Activated naive CD4-positive, alpha-beta T cell (primary cell): Measurements from ENCODE around the gene LSM7.
"Not testable (repeated sequence)": the region's sequence is repeated elsewhere in the genome, so short reads cannot be mapped to it uniquely, and the experiment has no call there.

ENCODE experiments used
- DNase-seq, 4 experiments: peaks; one replicate each; lab custom pipeline; 2025; lab: John Stamatoyannopoulos, UW

The LSM7 gene

DNA sequence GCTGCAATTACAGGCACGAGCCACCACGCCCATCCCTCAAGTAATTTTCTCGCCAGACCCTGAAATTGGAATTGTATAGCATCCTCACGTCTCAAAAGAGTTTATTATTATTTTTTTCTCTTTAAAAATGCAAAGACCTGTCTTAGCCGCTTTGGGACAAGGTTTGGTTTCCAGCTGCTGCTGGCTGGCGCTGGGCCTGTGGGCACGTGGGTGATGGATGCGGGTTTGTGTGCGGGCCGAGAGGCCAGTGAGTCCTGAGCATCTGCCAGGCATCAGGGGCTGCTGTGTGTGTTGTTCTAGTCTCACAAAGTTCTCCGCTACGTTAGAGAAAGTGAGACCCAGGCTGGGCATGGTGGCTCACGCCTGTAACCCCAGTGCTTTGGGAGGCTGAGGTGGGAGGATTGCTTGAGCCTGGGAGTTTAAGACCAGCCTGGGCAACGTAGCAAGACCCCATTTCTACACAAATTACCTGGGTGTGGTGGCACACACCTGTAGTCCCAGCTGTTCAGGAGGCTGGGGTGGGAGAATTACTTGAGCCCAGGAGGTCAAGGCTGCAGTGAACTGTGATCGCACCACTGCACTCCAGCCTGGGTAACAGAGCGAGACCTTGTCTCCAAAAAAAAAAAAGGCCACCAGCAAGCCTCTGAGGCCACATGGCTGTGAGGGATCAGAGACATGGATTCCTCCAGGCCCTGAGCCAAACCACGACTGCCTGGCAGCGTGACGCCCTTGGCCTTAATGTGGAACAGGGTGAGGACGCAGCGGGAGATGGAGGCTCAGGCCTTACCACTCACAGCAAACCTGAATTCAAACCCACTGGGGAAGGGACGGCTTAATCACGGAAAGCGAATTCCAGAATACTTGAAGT, 27.0 kb upstream of the LSM7 start:
- DNase-seq = no peak

- no peak for DNase-seq
Measured at GRCh38 chr19:2354670-2355069, 26.3 kb upstream of the LSM7 start.

DNA sequence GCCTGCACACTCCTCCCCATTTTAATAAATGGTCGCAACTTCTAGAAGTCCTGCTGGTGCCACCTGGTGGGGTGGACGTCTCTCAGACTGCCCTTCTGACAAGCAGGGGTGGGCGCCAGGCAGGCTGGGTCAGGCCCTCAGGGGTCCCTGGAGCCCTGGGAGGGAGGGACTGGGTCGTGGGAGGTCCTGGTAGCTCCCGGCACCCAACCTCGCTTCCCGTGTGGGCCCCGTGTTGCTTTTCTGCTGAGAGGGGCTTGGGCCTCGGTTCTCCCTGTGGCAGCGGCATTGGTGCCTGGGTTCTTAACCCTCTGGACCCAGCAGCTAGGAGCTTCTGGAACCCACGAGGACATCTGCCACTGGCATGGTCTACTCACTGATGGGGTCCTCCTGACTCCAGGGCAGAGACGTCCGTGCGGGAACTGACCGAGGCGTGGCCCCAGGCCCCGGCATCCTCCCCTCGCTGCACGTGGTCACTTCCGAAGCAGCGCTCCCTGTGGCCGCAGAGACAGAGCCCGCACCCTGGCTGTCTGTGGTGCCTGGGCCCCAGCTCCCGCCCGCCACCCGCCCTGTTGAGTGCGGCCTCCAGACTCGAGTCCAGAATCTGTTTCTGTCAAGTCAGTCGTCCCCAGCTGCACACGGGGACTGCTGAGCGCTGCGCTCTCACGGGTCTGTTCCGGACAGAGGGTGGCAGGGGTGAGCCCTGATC, 25.7 kb upstream of the LSM7 start:
- DNase-seq = no peak

DNA sequence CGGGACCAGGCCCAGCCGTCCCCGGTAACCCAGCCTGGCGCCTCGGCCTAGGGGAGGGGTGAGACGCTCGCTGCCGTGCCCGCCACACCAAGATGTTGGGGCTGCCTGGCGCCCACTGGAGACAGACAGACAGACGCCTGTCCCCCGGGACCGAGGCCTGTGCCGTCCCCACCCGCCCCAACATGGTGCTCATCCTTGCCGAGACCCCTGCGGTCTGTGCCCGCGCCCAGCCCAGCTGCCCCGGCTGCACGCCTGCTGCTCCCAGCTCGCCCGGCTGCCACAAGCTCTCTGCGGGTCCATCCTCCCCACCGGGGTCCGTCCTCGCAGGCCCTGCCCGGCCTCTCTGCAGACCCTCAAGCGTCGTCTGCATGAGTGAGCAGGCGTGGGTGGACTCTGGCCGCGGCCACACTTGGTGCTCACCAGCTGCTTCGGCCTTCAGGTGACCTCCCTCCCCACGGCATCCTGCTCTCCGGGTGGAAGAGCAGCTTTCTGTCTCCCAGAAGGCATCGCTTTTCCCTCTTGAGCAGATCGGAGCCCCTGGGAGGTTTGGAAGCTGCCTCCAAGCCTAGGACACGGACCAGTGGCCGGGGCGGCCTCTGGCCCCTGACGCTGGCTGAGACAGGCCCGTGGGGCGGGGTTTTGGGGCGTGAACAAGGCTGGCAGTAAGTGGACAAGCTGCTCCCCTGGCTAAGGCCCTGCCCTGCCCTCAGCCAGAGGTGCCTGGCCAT, 24.9 kb upstream of the LSM7 start:
- DNase-seq = no peak

DNA sequence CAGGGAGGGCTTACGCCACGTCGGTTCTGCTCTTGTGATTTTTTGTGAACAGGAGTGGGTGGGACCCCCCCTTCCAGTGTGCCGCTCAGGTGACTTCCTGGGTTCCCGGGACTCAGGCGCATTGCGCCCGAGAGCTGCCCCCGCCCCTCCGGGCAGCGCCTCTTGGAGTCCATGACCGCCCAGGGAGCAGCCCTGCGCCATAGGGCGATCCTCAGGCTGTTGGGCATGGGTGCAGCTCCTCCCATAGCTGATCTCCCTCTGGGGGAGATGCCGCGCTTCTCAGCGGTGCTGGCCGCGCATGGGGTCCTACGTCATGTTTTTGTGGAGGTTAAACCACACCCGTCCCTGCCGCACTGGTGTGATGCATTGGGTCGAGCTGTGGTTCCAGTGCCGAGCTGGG, 23.7 kb upstream of the LSM7 start:
- DNase-seq = no peak

GRCh38 chr19:2351591-2351990, 23.2 kb upstream of the LSM7 start:
- DNase-seq = no peak

- no peak for DNase-seq
Measured at GRCh38 chr19:2350656-2351055, 22.3 kb upstream of the LSM7 start.

GRCh38 chr19:2349818-2350217, 21.4 kb upstream of the LSM7 start:
- DNase-seq = not testable (repeated sequence)

DNA sequence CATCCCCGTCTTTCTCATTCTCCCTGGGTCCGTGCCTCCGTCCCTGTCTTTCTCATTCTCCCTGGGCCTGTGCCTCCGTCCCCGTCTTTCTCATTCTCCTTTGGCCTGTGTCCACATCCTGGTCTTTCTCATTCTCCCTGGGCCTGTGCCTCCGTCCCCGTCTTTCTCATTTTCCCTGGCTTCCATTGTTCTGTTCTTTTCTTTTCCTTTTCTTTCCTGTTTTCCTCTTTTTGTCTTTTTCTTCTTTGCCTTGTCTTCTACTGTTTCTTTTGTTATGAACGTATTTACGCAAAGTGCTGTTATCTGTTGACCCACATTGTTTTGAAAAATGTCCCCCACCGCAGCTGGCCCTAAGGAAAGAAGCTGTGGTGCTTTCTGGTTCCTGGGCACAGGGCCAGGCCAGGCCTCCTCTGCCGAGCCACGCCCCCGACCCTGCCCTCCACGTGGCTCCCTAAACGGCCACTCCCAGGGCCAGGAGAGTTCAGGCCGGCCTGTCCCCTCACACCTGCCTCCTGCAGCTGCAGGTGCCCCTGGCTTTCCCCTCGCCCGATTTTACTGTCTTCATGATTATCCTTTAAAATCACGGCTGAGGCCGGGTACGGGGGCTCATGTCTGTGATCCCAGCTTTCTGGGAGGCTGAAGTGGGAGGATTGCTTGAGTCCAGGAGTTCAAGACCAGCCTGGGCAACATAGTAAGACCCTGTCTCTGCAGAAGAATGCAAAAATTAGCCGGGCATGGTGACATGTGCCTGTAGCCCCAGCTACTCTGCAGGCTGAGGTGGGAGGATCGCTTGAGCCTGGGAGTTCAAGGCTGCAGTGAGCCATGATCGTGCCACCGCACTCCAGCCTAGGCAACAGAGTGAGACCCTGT, 17.6 kb upstream of the LSM7 start:
- no peak for DNase-seq

DNA sequence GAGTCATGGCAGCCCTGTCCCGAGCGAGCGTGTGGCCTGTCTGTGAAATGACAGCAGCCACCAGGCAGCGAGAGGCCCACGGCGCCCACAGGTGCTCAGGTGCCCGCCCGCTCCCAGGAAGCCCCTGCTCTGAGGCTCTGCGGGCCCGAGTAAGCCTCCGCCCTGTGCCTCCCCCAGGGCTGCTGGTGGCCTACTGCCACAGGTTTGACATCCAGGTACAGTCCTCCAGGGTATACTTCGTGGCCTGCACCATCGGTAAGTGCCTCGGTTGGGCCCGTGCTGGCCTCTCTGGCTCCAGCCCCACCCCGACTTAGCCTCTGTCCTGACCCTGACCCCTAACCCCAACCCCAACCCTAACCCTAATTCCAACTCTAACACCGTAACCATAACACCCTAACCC, 16.7 kb upstream of the LSM7 start:
- no peak for DNase-seq

GRCh38 chr19:2344381-2344870, 16.0 kb upstream of the LSM7 start:
- no peak for DNase-seq

DNA sequence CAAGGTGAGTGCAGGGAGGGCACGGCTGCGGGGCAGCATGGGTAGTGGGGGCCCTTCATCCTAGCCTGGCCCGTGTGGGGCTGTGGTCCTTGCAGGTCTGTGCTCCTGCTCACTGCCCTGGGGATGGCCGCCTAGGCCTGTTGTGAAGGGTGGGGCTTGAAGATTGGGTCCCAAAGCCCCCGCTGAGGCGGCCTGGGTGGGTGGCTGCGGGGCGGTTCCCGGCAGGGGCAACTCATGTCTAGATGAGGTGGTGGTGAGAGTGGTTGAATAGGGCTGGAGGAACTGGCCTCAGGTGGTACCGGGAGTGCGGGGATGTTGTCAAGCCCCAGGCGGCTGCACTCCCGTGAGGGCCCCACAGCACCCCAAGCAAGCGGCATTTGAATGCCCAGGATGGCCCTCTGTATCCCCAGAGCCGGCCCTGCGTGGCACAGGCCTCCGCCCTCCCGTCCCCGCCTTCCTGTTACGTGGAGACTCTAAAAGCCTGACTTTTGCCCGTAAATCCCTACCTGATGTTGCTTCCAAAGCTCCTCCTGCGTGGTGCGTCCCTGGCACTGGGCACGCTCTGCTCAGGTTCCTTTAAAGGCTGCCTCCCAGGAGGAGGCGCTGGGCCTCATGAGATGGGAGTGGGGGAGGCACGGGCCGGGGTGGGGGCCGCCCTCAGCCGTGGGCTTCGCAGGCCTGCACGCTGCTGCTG, 15.1 kb upstream of the LSM7 start:
- no peak for DNase-seq

DNA sequence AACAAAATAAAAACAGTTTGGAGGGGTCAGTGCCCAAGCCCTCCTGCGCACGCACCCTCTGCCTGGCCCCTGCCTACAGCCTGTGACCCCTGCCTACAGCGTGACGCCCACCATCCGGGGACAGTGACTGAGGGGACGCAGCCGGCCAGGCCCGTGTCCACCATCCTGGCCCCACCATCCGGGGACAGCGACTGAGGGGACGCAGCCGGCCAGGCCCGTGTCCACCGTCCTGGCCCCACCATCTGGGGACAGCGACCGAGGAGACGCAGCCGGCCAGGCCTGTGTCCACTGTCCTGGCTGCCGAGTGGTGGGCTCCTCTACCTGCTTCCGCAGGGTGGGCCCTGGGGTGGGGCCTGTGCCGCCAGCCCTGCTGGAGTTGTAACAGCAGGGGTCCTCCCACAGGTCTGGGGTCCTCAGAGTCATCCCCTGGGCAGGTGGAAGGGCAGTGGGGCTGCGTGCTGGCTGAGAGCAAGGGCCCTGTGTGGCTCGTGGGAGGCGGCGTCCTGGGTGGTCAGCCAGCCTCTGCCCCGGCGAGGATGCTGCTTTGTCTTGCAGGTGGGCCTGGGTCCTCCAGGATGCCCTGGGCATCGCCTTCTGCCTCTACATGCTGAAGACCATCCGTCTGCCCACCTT, 14.4 kb upstream of the LSM7 start:
- DNase-seq = no peak

DNA sequence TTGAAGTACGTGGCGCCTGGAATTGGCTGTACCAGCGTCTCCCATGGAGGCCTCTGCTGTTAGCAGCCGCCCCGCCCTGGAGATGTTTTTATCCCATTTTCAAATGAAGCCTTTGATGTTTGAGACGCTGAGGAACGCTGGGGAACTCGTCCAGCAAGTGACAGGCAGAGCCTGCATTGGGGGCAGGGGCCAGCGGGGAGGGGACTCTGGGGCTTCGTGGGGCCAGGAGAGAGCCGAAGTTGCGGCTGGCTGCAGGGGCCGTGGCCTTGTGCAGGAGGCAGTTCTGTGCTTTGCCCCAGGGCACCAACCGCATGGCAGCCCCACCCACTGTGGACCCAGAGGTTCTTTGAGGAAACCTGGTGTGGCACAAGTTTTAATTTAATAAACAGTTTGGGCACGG, 13.6 kb upstream of the LSM7 start:
- DNase-seq = no peak

DNA sequence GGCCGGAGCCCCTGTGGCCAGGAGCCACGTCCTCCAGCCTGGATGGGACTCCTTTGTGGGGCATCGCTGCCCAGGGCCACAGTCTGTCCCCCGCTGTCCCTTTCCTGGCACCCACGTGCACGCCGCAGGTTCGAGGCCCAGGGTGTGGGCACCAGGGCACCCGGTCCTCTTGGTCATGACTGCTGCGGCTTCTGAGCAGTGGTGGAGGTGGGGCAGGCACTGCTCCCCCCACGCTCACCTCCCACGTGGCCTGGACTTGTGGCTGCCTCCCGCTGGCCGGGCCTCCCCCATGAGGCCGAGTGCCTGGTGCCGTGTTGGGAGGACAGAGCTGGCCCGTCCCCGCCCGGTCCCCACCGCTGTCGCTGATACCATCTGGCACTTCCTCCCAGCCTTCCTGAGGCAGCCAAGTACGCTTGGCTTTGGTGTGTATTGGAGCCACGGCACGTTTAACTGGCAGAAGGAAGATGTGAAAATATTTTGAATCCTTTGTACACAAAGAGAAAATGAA, 12.9 kb upstream of the LSM7 start:
- DNase-seq = no peak

GRCh38 chr19:2340496-2341243, 12.3 kb upstream of the LSM7 start:
- no peak for DNase-seq

DNA sequence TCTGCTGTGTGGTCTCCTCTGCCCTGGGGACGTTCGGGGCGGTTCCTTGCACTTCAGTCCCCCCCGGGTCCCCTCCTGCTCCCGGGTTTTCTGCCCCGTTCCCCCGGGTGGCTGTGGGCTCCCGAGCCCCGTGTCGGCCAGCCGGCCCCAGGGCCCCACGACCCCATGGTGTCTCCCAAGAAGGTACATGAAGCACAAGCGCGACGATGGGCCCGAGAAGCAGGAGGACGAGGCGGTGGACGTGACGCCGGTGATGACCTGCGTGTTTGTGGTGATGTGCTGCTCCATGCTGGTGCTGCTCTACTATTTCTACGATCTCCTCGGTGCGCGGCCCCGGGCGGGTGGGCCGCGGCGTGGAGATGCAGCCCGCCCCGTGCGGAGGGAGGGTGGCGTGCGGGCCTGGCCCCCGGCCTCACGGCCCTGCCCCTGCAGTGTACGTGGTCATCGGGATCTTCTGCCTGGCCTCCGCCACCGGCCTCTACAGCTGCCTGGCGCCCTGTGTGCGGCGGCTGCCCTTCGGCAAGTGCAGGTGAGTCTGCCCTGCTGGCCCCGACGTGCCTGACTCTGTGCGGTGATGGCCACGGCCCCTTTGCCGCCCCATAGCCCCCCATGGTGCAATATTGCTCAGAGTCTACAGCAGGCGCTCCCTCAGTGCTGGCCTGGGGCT, 11.4 kb upstream of the LSM7 start:
- no peak for DNase-seq

DNA sequence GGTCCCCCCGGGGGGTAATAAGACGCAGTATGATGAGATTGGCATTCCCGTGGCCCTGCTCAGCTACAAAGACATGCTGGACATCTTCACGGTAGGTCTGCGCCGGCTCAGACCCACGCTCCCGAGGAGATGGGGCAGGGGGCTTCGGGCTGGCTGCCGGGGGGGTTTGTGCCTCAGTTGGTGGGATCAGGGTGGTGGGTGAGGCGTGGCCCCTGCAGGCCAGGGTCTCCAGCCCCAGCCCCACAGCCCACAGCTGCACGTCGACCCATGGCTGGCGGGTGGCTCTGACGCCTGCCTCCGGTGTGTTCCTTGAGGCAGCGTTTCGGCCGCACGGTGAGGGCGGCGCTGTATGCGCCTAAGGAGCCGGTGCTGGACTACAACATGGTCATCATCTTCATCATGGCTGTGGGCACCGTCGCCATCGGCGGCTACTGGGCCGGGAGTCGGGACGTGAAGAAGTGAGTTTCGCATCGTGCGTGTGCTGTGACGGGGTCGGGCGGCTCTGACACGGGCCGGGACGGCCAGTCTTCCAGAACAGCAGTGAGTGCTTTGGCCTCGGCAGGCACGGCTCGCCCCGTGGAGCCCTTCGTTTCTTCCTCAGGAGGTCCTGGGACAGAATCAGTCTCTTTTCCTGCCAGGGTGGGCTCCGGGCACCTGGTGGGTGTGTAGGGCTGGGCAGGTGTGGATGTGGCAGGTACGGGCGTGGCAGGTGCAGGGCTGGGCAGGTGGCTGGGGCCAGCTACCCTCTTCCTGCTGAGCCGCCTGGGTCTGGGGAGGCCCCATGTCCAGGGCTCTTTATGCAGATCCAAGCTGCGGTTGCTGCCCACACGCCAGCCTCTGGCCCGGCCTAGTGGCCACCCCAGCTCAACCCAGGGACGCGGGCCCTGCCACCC, 10.6 kb upstream of the LSM7 start:
- no peak for DNase-seq
